HCT116 (cell line): ENCODE results near the gene KATNAL1. TPM values are rescaled to one million over a fixed set of nuclear protein-coding genes. Genes with fewer than 3 reads are reported as not detected.

Experiments used
- ATAC-seq: fragments of 200-7000 bp; cut with Tn5 transposase; 2 replicates; pipeline ENCODE4 v1.9.1; 2020; ENCODE audit warnings: mild to moderate bottlenecking, moderate library complexity
- BruUV-seq: library from RNA; stranded (reverse); fragments of 400-500 nt; replicated peaks from 2 replicates; lab custom pipeline; 2021; lab: Mats Ljungman, UMichigan
- CTCF ChIA-PET: fragments of 300-600 bp; sonication (Branson Sonifier 250); formaldehyde crosslinking; loops from one replicate; lab custom pipeline; 2021; ENCODE audit warnings: antibody characterized with exemption; lab: Charles Lee
- POLR2A ChIA-PET: fragments of 300-600, 350-600 bp; sonication (Branson Sonifier 250); formaldehyde crosslinking; loops from one replicate; lab custom pipeline; 2021; ENCODE audit warnings: antibody characterized with exemption; lab: Charles Lee
- RAD21 ChIA-PET, 2 experiments: fragments of 300-600 bp; sonication (Branson Sonifier 250); formaldehyde crosslinking; loops; one replicate each; lab custom pipeline; 2023; ENCODE audit warnings: low total read pairs in 2 of 2; ENCODE audit not compliant: uncharacterized antibody in 2 of 2, unreplicated experiment in 2 of 2, low non-redundant PET in 1 of 2; lab: Charles Lee
- DNase-seq: peaks from one replicate; pipeline ENCODE4 v3.0.0-alpha.2; 2010; ENCODE audit warnings: low read depth, low spot score
- H2AFZ ChIP-seq: fragments of 200-600 bp; shearing (Covaris generic), sonication (generic); 2 replicates; pipeline ENCODE4 v1.6.1; 2017; ENCODE audit warnings: low read depth, mixed run types, mixed read lengths, antibody characterized with exemption, low read length; ENCODE audit not compliant: poor library complexity, severe bottlenecking
- H3K27ac ChIP-seq: 2 replicates; pipeline ENCODE4 v1.5.1; 2012; ENCODE audit warnings: low read depth, low read length
- H3K27me3 ChIP-seq: fragments of 200-600 bp; sonication (generic); 2 replicates; pipeline ENCODE4 v1.6.1; 2016; ENCODE audit warnings: mixed run types, low read length, mixed read lengths; ENCODE audit not compliant: insufficient read depth
- H3K36me3 ChIP-seq, 2 experiments: fragments of 200-500 bp in 1 of 2; fragments of 200-600 bp in 1 of 2; sonication (Bioruptor generic) in 1 of 2; sonication (generic) in 1 of 2; 2 replicates each; pipeline versions ENCODE4 v1.5.1 to v1.6.1; 2014 to 2016; ENCODE audit warnings: low read length in 2 of 2, inconsistent platforms in 1 of 2, mixed read lengths in 1 of 2, mixed run types in 1 of 2; ENCODE audit not compliant: insufficient read depth in 2 of 2, control insufficient read depth in 1 of 2
- H3K4me1 ChIP-seq, 2 experiments: fragments of 200-600 bp in 1 of 2; sonication (generic) in 1 of 2; 2 replicates each; pipeline versions ENCODE4 v1.5.1 to v1.6.1; 2012 to 2017; ENCODE audit warnings: low read length in 2 of 2, inconsistent platforms in 1 of 2, mild to moderate bottlenecking in 1 of 2, mixed read lengths in 1 of 2, mixed run types in 1 of 2, moderate library complexity in 1 of 2; ENCODE audit not compliant: insufficient read depth in 2 of 2, control insufficient read depth in 1 of 2
- H3K4me2 ChIP-seq: fragments of 200-600 bp; sonication (generic); 2 replicates; pipeline ENCODE4 v1.6.1; 2017; ENCODE audit warnings: mixed run types, low read length, mixed read lengths
- H3K4me3 ChIP-seq, 2 experiments: fragments of 200-600 bp in 1 of 2; sonication (generic) in 1 of 2; replicated peaks in 1 of 2; 2 replicates each; pipeline ENCODE4 v1.5.1; 2011 to 2016; ENCODE audit warnings: low read length in 2 of 2, control low read depth in 1 of 2, low read depth in 1 of 2, mild to moderate bottlenecking in 1 of 2, mixed read lengths in 1 of 2, mixed run types in 1 of 2
- H3K79me2 ChIP-seq: fragments of 200-600 bp; sonication (generic); 2 replicates; pipeline ENCODE4 v1.6.1; 2017; ENCODE audit warnings: mild to moderate bottlenecking, mixed run types, low read length, moderate library complexity, mixed read lengths; ENCODE audit not compliant: insufficient read depth
- H3K9ac ChIP-seq: fragments of 200-600 bp; sonication (generic); 2 replicates; pipeline ENCODE4 v1.6.1; 2016; ENCODE audit warnings: low read length, mixed read lengths
- H3K9me2 ChIP-seq: fragments of 200-600 bp; sonication (generic), shearing (Covaris generic); 2 replicates; pipeline ENCODE4 v1.6.1; 2017; ENCODE audit warnings: mixed run types, mild to moderate bottlenecking, moderate library complexity; ENCODE audit not compliant: insufficient read depth
- H3K9me3 ChIP-seq, 2 experiments: fragments of 200-500 bp in 1 of 2; fragments of 200-600 bp in 1 of 2; sonication (Bioruptor generic) in 1 of 2; sonication (generic) in 1 of 2; 2 replicates each; pipeline ENCODE4 v1.6.1; 2014 to 2017; ENCODE audit warnings: low read length in 2 of 2, mixed read lengths in 2 of 2, inconsistent platforms in 1 of 2, low read depth in 1 of 2, mild to moderate bottlenecking in 1 of 2, mixed run types in 1 of 2, moderate library complexity in 1 of 2; ENCODE audit not compliant: control insufficient read depth in 1 of 2, insufficient read depth in 1 of 2
- H4K20me1 ChIP-seq: fragments of 200-600 bp; sonication (generic), shearing (Covaris generic); 2 replicates; pipeline ENCODE4 v1.6.1; 2017; ENCODE audit warnings: mixed run types, mild to moderate bottlenecking, moderate library complexity; ENCODE audit not compliant: insufficient read depth
- CEBPB ChIP-seq: IDR thresholded peaks from 2 replicates; pipeline ENCODE4 v1.6.1; 2012; ENCODE audit warnings: low read depth
- EGR1 ChIP-seq: IDR thresholded peaks from 2 replicates; pipeline ENCODE4 v1.6.1; 2012; ENCODE audit warnings: low read depth
- ELF1 ChIP-seq: IDR thresholded peaks from 2 replicates; pipeline ENCODE4 v1.6.1; 2012; ENCODE audit warnings: low read depth, borderline replicate concordance
- EZH2phosphoT487 ChIP-seq: fragments of 200-600 bp; IDR thresholded peaks from 2 replicates; pipeline ENCODE4 v1.6.1; 2018; ENCODE audit warnings: antibody characterized with exemption, borderline replicate concordance
- FOSL1 ChIP-seq: IDR thresholded peaks from 2 replicates; pipeline ENCODE4 v1.6.1; 2012; ENCODE audit warnings: low read depth
- POLR2A ChIP-seq: IDR thresholded peaks from 2 replicates; pipeline ENCODE4 v1.7.0; 2011; ENCODE audit warnings: borderline replicate concordance; ENCODE audit not compliant: insufficient read depth, insufficient read length; ENCODE audit errors: extremely low read depth
- POLR2AphosphoS5 ChIP-seq: IDR thresholded peaks from 2 replicates; pipeline ENCODE4 v1.6.1; 2011; ENCODE audit warnings: mild to moderate bottlenecking, low read depth, low read length, moderate library complexity
- RAD21 ChIP-seq: IDR thresholded peaks from 2 replicates; pipeline ENCODE4 v1.6.1; 2012; ENCODE audit warnings: low read depth, mild to moderate bottlenecking
- REST ChIP-seq: IDR thresholded peaks from 2 replicates; pipeline ENCODE4 v1.6.1; 2012; ENCODE audit warnings: low read depth
- SIN3A ChIP-seq: IDR thresholded peaks from 2 replicates; pipeline ENCODE4 v1.6.1; 2012; ENCODE audit warnings: low read depth
- SP1 ChIP-seq: IDR thresholded peaks from 2 replicates; pipeline ENCODE4 v1.6.1; 2012; ENCODE audit warnings: low read depth
- SRF ChIP-seq: IDR thresholded peaks from 2 replicates; pipeline ENCODE4 v1.6.1; 2012; ENCODE audit warnings: low read depth
- TCF7L2 ChIP-seq: IDR thresholded peaks from 2 replicates; pipeline ENCODE4 v1.7.0; 2011; ENCODE audit warnings: borderline replicate concordance, inconsistent platforms; ENCODE audit not compliant: insufficient read depth, insufficient read length; ENCODE audit errors: extremely low read depth
- YY1 ChIP-seq: IDR thresholded peaks from 2 replicates; pipeline ENCODE4 v1.6.1; 2011; ENCODE audit warnings: low read length, low read depth, moderate library complexity, mild to moderate bottlenecking; ENCODE audit not compliant: insufficient replicate concordance; ENCODE audit errors: extremely low read depth
- intact Hi-C: fragments of 100-400 bp; cut with micrococcal nuclease; formaldehyde crosslinking; loops from 2 replicates; pipeline ENCODE4 v1.10.0; 2022
- total RNA-seq: library from RNA; stranded (reverse); gene quantifications from one replicate; pipeline ENCODE4 v1.2.1, GENCODE V29; 2021; ENCODE audit not compliant: unreplicated experiment

Gene KATNAL1
- total RNA-seq, 1 experiment from 2014 or later, result 17.3 TPM

DNA sequence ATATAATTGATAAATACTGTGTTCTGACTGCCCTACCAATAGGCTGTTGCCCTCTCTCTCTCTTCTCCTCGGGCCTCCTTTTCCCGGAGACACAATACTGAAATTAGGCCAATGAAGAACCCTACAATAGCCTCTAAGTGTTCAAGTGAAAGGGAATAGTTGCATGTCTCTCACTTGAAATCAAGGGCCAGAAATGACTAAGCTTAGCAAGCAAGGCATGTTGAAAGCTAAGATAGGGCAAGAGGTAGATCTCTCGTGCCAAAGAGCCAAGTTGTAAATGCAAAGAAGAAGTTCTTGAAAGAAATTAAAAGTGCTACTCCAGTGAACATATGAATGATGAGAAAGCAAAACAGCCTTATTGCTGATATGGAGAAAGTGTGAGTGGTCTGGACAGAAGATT lies 13.3 kb downstream of the KATNAL1 start:
- no peak overlapping the region for H3K27ac ChIP-seq
- TF ChIP-seq SP1 (no peak), TCF7L2 (no peak), EGR1 (no peak), EZH2phosphoT487 (no peak), POLR2AphosphoS5 (no peak), POLR2A (no peak), RAD21 (no peak)
- no TSS peak for BruUV-seq
- intact Hi-C loops, result no loop called here
- no peak overlapping the region for H3K9ac ChIP-seq
- no peaks in the 10 kb centered on the region for H3K9me2 ChIP-seq
- H4K20me1 ChIP-seq, result no peaks in the 10 kb centered on the region
- H3K4me1 ChIP-seq, result peaks cover 5 to 15% of the 10 kb centered on the region in 2 experiments; a peak in 3 of 4 replicates
- no peaks in the 10 kb centered on the region for H3K27me3 ChIP-seq
- peaks cover 92% of the 10 kb centered on the region for H3K79me2 ChIP-seq
- DNase-seq (no peak), ATAC-seq (no peak)
- H3K9me3 ChIP-seq, result no peaks in the 10 kb centered on the region
- CTCF ChIA-PET, result no interaction called here
- no peak overlapping the region for H2AFZ ChIP-seq
- POLR2A ChIA-PET, result no interaction called here
- H3K36me3 ChIP-seq, result no peaks in the 10 kb centered on the region
- H3K4me2 ChIP-seq, result no peak overlapping the region
- RAD21 ChIA-PET, result no interaction called here
- H3K4me3 ChIP-seq, result no peak overlapping the region

DNA sequence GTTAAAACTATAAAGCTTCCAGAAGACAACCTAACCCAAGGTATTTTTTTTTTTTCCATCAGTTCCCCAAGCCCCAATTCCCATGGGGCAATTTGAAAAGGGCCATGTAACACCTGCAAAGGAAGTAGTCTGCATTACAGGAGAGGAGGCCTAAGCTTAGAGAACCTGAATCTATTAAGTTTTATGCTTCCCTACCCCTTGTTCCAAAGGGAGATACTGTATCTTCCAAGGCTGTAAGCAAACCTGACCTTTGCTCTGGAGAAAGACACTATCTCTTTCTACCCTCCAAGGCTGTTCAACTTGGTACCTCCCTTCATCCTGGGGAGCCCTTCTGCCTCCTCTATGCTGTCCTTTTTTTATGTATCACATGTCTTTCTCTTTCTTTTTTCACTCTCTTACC lies 15.0 kb downstream of the KATNAL1 start:
- ChIA-PET RAD21 (no interaction called here), CTCF (no interaction called here)

More for the DNA sequence above, 15.0 kb downstream of the KATNAL1 start:
- Histone ChIP-seq H3K79me2 (peaks cover 91% of the 10 kb centered on the region), H3K4me2 (0 out of 2 replicates have a peak overlapping the region, but pooled peaks have one; percentile 0), H3K27ac (no peak overlapping the region)
- TF ChIP-seq SRF (no peak), REST (no peak), YY1 (no peak), CEBPB (no peak), ELF1 (no peak), SIN3A (no peak), FOSL1 (no peak)
- TF ChIP-seq, all 23 proteins: peak for 0
- Histone ChIP-seq H2AFZ (no peak overlapping the region), H3K4me1 (peaks cover 5 to 15% of the 10 kb centered on the region in 2 experiments; a peak in 2 of 4 replicates), H3K27me3 (no peaks in the 10 kb centered on the region), H3K9me2 (no peaks in the 10 kb centered on the region), H3K9me3 (no peaks in the 10 kb centered on the region), H3K9ac (no peak overlapping the region), H4K20me1 (no peaks in the 10 kb centered on the region), H3K4me3 (no peak overlapping the region), H3K36me3 (no peaks in the 10 kb centered on the region)
- ATAC-seq (0 out of 2 replicates have a peak, but pooled peaks have one; percentile 34), DNase-seq (no peak)
- intact Hi-C loops, result no loop called here
- no TSS peak for BruUV-seq
- POLR2A ChIA-PET, result no interaction called here
